GM12872 (cell line): Measurements from ENCODE around the gene C2CD4D.

Source experiments
- TF ChIP-seq, protein P1 (sequence below): IDR thresholded peaks from 3 replicates; pipeline ENCODE4 v1.5.1; 2011; ENCODE audit warnings: low read depth, mild to moderate bottlenecking, low read length, moderate library complexity; ENCODE audit not compliant: insufficient read depth

C2CD4D gene

DNA sequence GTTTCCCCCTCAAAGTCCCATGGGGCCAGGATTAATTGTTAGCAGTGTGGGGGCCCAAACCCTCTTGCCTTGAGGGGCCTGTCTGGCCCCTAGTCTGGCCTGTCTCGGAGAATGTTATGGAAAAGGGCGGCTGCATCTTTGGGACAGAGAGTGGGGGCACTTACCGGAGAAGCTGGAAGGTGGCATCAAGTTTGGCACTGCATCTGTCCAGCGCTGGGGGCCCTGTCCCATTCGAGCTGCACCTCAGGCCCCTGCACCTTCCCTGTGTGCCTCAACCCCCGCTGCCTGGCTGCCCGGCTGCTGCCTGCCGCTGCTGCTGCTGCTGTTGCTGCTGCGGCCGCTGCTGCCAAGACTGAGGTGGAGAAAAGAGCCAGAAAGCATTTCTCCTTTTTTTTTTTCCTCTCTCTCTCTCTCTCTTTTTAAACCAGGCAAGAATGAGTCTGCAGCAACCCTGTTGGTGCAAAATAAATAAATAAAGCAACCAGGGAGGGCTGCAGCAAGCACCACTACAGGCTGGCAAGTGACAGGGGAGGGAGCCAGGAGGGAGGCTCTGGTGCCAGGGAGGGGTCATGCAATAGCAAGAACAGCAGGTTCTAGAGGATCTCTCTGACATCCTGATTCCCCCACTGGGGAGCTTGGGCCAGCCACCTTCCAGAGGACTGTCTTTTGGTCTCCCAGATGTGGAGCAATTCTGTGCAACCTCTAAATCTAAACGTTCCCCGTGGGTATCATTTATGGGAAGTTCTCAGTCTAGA lies 34.4 kb downstream of the C2CD4D start, which contains the start of gene LINGO4:
Gene LINGO4 (minus strand): TSS at position 354 of the 755 bp plus-strand sequence. CDS start 2,715 bp downstream, outside the sequence.
- TF ChIP-seq, protein P1, sequence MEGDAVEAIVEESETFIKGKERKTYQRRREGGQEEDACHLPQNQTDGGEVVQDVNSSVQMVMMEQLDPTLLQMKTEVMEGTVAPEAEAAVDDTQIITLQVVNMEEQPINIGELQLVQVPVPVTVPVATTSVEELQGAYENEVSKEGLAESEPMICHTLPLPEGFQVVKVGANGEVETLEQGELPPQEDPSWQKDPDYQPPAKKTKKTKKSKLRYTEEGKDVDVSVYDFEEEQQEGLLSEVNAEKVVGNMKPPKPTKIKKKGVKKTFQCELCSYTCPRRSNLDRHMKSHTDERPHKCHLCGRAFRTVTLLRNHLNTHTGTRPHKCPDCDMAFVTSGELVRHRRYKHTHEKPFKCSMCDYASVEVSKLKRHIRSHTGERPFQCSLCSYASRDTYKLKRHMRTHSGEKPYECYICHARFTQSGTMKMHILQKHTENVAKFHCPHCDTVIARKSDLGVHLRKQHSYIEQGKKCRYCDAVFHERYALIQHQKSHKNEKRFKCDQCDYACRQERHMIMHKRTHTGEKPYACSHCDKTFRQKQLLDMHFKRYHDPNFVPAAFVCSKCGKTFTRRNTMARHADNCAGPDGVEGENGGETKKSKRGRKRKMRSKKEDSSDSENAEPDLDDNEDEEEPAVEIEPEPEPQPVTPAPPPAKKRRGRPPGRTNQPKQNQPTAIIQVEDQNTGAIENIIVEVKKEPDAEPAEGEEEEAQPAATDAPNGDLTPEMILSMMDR: no peak

DNA sequence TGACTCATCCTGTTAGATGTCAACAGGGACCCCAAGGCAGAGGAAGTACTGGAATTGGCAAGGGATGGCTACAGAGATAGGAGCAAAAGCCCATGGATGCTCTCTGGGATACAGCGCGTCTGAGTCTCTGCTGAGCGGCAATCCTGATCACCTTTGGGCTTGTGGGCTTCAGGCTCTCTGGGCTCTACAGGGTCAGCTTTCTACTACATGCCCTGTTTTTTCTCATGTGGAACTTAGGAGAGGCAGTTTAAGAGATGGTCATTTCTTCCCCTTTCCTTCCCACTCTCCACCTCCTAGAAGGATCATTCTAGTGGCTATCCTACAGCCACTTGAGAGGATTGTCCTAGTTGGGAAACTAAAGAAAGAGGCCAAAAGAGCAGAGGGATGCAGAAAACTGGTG lies 35.7 kb downstream of the C2CD4D start:
- TF ChIP-seq, protein P1: no peak

GRCh38 chr1:151803164-151803563 lies 36.5 kb downstream of the C2CD4D start:
- TF ChIP-seq, protein P1: no peak

GRCh38 chr1:151802372-151802771 lies 37.2 kb downstream of the C2CD4D start:
- TF ChIP-seq, protein P1: no peak

- TF ChIP-seq, protein P1: no peak
These were observed 37.8 kb downstream of the C2CD4D start for GRCh38 chr1:151801846-151802245.

- TF ChIP-seq, protein P1: no peak
These were observed 38.3 kb downstream of the C2CD4D start for GRCh38 chr1:151801310-151801820.

- TF ChIP-seq, protein P1: no peak
These were observed 38.8 kb downstream of the C2CD4D start for GRCh38 chr1:151800830-151801229.
